Pancreas (tissue), 10 donors: Measurements from ENCODE around the gene LTBP1. TPM values are rescaled to one million over a fixed set of nuclear protein-coding genes. Genes with fewer than 3 reads are reported as not detected.

Source experiments
- ATAC-seq, 4 donors: fragments of 200-7000 bp; cut with Tn5 transposase; one replicate each; pipeline versions ENCODE4 v1.8.0 to v1.9.1; 2020; ENCODE audit warnings: mild to moderate bottlenecking in 4 of 4, moderate library complexity in 4 of 4
- DNase-seq, 6 donors: peaks; one replicate each; pipeline ENCODE4 v3.0.0-alpha.2; 2020
- FAIRE-seq: peaks from 2 replicates; lab custom pipeline; 2012; peaks lifted over from hg19 to GRCh38; lab: Jason Lieb, UNC
- H3K27ac ChIP-seq, 4 donors: fragments of 200-600 bp; sonication (generic); 1 replicate in 3 of 4; 2 replicates in 1 of 4; pipeline versions ENCODE4 v1.5.0 to v1.8.0; 2020
- H3K27me3 ChIP-seq, 4 donors: fragments of 200-600 bp; one replicate each; pipeline ENCODE4 v1.8.0; 2021
- H3K36me3 ChIP-seq, 3 donors: fragments of 200-600 bp; sonication (generic) in 1 of 3; one replicate each; pipeline versions ENCODE4 v1.5.0 to v1.8.0; 2020 to 2021
- H3K4me1 ChIP-seq, 3 donors: fragments of 200-600 bp; one replicate each; pipeline ENCODE4 v1.8.0; 2021
- H3K4me3 ChIP-seq, 4 donors: fragments of 200-600 bp; sonication (generic) in 2 of 4; one replicate each; pipeline versions ENCODE4 v1.5.0 to v1.8.0; 2020 to 2021
- H3K9me3 ChIP-seq, 4 donors: fragments of 200-600 bp; one replicate each; pipeline ENCODE4 v1.8.0; 2021
- CTCF ChIP-seq, 4 donors: fragments of 200-600 bp; sonication (generic) in 3 of 4; IDR thresholded peaks; one replicate each; pipeline versions ENCODE4 v1.5.0 to v1.8.0; 2021; ENCODE audit warnings: antibody characterized with exemption in 4 of 4
- WGBS, 2 donors: extraction: QIAGEN DNeasy Blood & Tissue Kit; methylation state at CpG; one replicate each; pipeline ENCODE4 v1.1.7; 2013; 5-methylcytosine and 5-hydroxymethylcytosine counted together
- intact Hi-C, 3 donors: fragments of 100-400 bp; cut with DNase I; formaldehyde crosslinking; loops; one replicate each; pipeline versions ENCODE4 v1.11.1 to v1.14.2; 2022
- polyA plus RNA-seq, 2 donors: library from polyadenylated mRNA; stranded (reverse); fragments of 200-250 nt; gene quantifications; one replicate each; pipeline ENCODE4 v1.2.3, GENCODE V29; 2013
- total RNA-seq, 6 donors: library from RNA; stranded (reverse); fragmentation: NEBNext Ultra II Directional in 4 of 6; extraction: Animal tissue kit (Norgen Biotek cat#: 25700) in 4 of 6; gene quantifications; one replicate each; pipeline versions ENCODE4 v1.2.1 to v1.2.4, GENCODE V29; 2021 to 2023
- donor health status: healthy with polysubstance abuse.
- donor health status: DM: no; HTN: no; CAD: no; lungs with moderate emphysema.
- donor health status: DM: no; HTN: no; CAD: no.
- donor health status: control.
- donor health status: control.
- donor health status: Bipolar disorder and iron deficiency.
- donor health status: DM: yes; HTN: yes; CAD: no.
- donor health status: DM: no; HTN: no; CAD: no.
- donor health status: DM: no; HTN: no; CAD: no.
- donor health status: DM: yes; HTN: yes; CAD: no.

Gene LTBP1
- total and polyA plus RNA-seq, 8 donors = 0.83 to 21.2 (median 2.6) TPM

- H3K36me3 ChIP-seq = no peaks in the 10 kb centered on the region
- WGBS, 2 donors = 83 to 87% methylated on average over 5 of the region's 5 CpGs
- intact Hi-C loops = no loop called here
- no peak for TF ChIP-seq CTCF (IDR thresholded peaks at IDR 0.05)
- no peak for DNase-seq
- no peak overlapping the region for H3K27ac ChIP-seq
- no peaks in the 10 kb centered on the region for H3K4me1 ChIP-seq
- no peaks in the 10 kb centered on the region for H3K9me3 ChIP-seq
- no peak overlapping the region for H3K4me3 ChIP-seq
- no peak for ATAC-seq
- FAIRE-seq = no peak
- no peaks in the 10 kb centered on the region for H3K27me3 ChIP-seq
Observed at GRCh38 chr2:33241072-33241471, 294.3 kb downstream of the LTBP1 start.

GRCh38 chr2:33241581-33241980 lies 294.8 kb downstream of the LTBP1 start:
- 94 to 97% methylated on average over 3 of the region's 3 CpGs for WGBS, 2 donors
- intact Hi-C loops = no loop called here
- FAIRE-seq (no peak), ATAC-seq (no peak), DNase-seq (no peak)
- H3K27me3 ChIP-seq = no peaks in the 10 kb centered on the region
- no peaks in the 10 kb centered on the region for H3K4me1 ChIP-seq
- TF ChIP-seq CTCF (IDR thresholded peaks at IDR 0.05) = no peak
- no peak overlapping the region for H3K4me3 ChIP-seq
- no peaks in the 10 kb centered on the region for H3K9me3 ChIP-seq
- no peak overlapping the region for H3K27ac ChIP-seq
- no peaks in the 10 kb centered on the region for H3K36me3 ChIP-seq

GRCh38 chr2:33242845-33243244 lies 296.1 kb downstream of the LTBP1 start:
- WGBS, 2 donors = 77 to 89% methylated on average over 1 of the region's 1 CpG
- FAIRE-seq = no peak

GRCh38 chr2:33246432-33246831 lies 299.7 kb downstream of the LTBP1 start:
- intact Hi-C loops = no loop called here
- H3K36me3 ChIP-seq = no peaks in the 10 kb centered on the region
- no peaks in the 10 kb centered on the region for H3K4me1 ChIP-seq
- no peak for FAIRE-seq
- no peaks in the 10 kb centered on the region for H3K9me3 ChIP-seq
- TF ChIP-seq CTCF (IDR thresholded peaks at IDR 0.05) = no peak
- H3K27ac ChIP-seq = no peak overlapping the region
- WGBS, 2 donors = 93 to 98% methylated on average over 4 of the region's 4 CpGs
- ATAC-seq = no peak
- H3K4me3 ChIP-seq = no peak overlapping the region
- no peak for DNase-seq
- H3K27me3 ChIP-seq = no peaks in the 10 kb centered on the region

More at GRCh38 chr2:33242845-33243244, 296.1 kb downstream of the LTBP1 start:
- peak in 1 of 4 donors; percentile 20 for ATAC-seq
- Histone ChIP-seq H3K4me3 (no peak overlapping the region), H3K36me3 (no peaks in the 10 kb centered on the region), H3K27me3 (no peaks in the 10 kb centered on the region), H3K4me1 (no peaks in the 10 kb centered on the region), H3K27ac (no peak overlapping the region), H3K9me3 (no peaks in the 10 kb centered on the region)
- intact Hi-C loops = no loop called here
- no peak for DNase-seq
- no peak for TF ChIP-seq CTCF (IDR thresholded peaks at IDR 0.05)

- no peak overlapping the region for H3K4me3 ChIP-seq
- ATAC-seq (no peak), DNase-seq (no peak), FAIRE-seq (no peak)
- no peaks in the 10 kb centered on the region for H3K9me3 ChIP-seq
- H3K4me1 ChIP-seq = no peaks in the 10 kb centered on the region
- no peak for TF ChIP-seq CTCF (IDR thresholded peaks at IDR 0.05)
- H3K27ac ChIP-seq = no peak overlapping the region
- H3K36me3 ChIP-seq = no peaks in the 10 kb centered on the region
- intact Hi-C loops = no loop called here
- no peaks in the 10 kb centered on the region for H3K27me3 ChIP-seq
- 97 to 100% methylated on average over 1 of the region's 1 CpG for WGBS, 2 donors
Observed at GRCh38 chr2:33247365-33247764, 300.6 kb downstream of the LTBP1 start.
